OCI-LY1 (cell line): Measurements from ENCODE around the gene TRMU.

Experiments used
- EZH2 ChIP-seq: fragments of 200-600 bp; sonication (generic), shearing (Covaris generic); IDR thresholded peaks from 2 replicates; pipeline ENCODE4 v1.8.0; 2017; ENCODE audit warnings: borderline replicate concordance, mixed run types, mild to moderate bottlenecking, antibody characterized with exemption, low read length, moderate library complexity, mixed read lengths
- TF ChIP-seq, protein P1 (sequence below): fragments of 200-600 bp; sonication (generic), shearing (Covaris generic); IDR thresholded peaks from 2 replicates; pipeline ENCODE4 v1.5.1; 2017; ENCODE audit warnings: mild to moderate bottlenecking, antibody characterized with exemption, low read length, moderate library complexity, mixed read lengths

DNA sequence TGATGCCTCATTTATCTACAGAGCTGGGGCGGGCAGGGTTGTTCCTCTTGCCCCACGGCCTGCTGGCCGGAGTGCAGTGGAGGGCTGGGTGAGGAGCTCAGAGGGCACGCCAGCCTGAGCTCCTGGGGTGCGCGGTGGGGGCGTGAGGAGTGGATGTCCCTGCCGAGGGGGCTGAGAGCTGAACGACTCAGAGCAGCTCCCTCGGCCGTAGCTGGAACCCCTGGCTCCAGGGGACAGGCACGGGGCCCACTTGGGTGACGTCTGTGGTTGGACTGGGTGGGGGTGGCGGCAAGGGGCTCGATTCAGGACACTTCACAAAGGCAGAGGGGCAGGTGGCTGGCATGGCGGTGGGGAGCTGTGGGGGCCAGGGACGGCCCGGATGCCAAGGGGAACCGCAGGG lies 62.4 kb downstream of the TRMU start:
- TF ChIP-seq EZH2: no peak
- TF ChIP-seq, protein P1, sequence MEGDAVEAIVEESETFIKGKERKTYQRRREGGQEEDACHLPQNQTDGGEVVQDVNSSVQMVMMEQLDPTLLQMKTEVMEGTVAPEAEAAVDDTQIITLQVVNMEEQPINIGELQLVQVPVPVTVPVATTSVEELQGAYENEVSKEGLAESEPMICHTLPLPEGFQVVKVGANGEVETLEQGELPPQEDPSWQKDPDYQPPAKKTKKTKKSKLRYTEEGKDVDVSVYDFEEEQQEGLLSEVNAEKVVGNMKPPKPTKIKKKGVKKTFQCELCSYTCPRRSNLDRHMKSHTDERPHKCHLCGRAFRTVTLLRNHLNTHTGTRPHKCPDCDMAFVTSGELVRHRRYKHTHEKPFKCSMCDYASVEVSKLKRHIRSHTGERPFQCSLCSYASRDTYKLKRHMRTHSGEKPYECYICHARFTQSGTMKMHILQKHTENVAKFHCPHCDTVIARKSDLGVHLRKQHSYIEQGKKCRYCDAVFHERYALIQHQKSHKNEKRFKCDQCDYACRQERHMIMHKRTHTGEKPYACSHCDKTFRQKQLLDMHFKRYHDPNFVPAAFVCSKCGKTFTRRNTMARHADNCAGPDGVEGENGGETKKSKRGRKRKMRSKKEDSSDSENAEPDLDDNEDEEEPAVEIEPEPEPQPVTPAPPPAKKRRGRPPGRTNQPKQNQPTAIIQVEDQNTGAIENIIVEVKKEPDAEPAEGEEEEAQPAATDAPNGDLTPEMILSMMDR: no peak
